Chondrocyte (in vitro differentiated cells): ENCODE measurements around the gene CABLES1. TPM values are rescaled to one million over a fixed set of nuclear protein-coding genes. Genes with fewer than 3 reads are reported as not detected.

Experiments used
- DNase-seq: peaks from one replicate; pipeline ENCODE4 v3.0.0; 2021; ENCODE audit warnings: mixed read lengths, low spot score
- H3K27ac Mint-ChIP-seq: one replicate; pipeline ENCODE4 v1.8.0; 2021; ENCODE audit warnings: mild to moderate bottlenecking, moderate library complexity, mixed read lengths; ENCODE audit not compliant: unreplicated experiment
- H3K27me3 Mint-ChIP-seq: 2 replicates; pipeline ENCODE4 v1.8.0; 2021; ENCODE audit warnings: low read depth, mixed read lengths
- H3K36me3 Mint-ChIP-seq: 2 replicates; pipeline ENCODE4 v1.8.0; 2021; ENCODE audit warnings: low read depth, mixed read lengths
- H3K4me1 Mint-ChIP-seq: 2 replicates; pipeline ENCODE4 v1.8.0; 2021; ENCODE audit warnings: low read depth, mild to moderate bottlenecking, mixed read lengths
- H3K4me3 Mint-ChIP-seq: one replicate; pipeline ENCODE4 v1.8.0; 2021; ENCODE audit warnings: mild to moderate bottlenecking, moderate library complexity, mixed read lengths; ENCODE audit not compliant: unreplicated experiment
- H3K9me3 Mint-ChIP-seq: 2 replicates; pipeline ENCODE4 v1.8.0; 2021; ENCODE audit warnings: low read depth, mixed read lengths
- CTCF ChIP-seq: fragments of 200-600 bp; sonication (generic); IDR thresholded peaks from 2 replicates; pipeline ENCODE4 v1.5.0; 2021; ENCODE audit warnings: antibody characterized with exemption, mild to moderate bottlenecking, moderate library complexity
- total RNA-seq: library from RNA; stranded (reverse); gene quantifications from 3 replicates; pipeline ENCODE4 v1.2.1, GENCODE V29; 2021

CABLES1 gene
- total RNA-seq, 1 donor from 2014 or later, result 29.3 TPM

GRCh38 chr18:23159344-23159743 lies 24.1 kb downstream of the CABLES1 start:
- no peak for TF ChIP-seq CTCF
- H3K4me3 Mint-ChIP-seq, result no peak overlapping the region
- peaks cover 6% of the 10 kb centered on the region for H3K36me3 Mint-ChIP-seq
- peaks cover 41% of the 10 kb centered on the region for H3K4me1 Mint-ChIP-seq
- no peak for DNase-seq
- peak overlapping the region; percentile 49 for H3K27ac Mint-ChIP-seq
- H3K27me3 Mint-ChIP-seq, result no peaks in the 10 kb centered on the region
- no peaks in the 10 kb centered on the region for H3K9me3 Mint-ChIP-seq

GRCh38 chr18:23162473-23162872 lies 27.2 kb downstream of the CABLES1 start:
- no peaks in the 10 kb centered on the region for H3K27me3 Mint-ChIP-seq
- H3K36me3 Mint-ChIP-seq, result peaks cover 7% of the 10 kb centered on the region
- H3K27ac Mint-ChIP-seq, result no peak overlapping the region
- H3K4me3 Mint-ChIP-seq, result no peak overlapping the region
- no peak for TF ChIP-seq CTCF
- no peak for DNase-seq
- H3K9me3 Mint-ChIP-seq, result no peaks in the 10 kb centered on the region
- H3K4me1 Mint-ChIP-seq, result peaks cover 25% of the 10 kb centered on the region

GRCh38 chr18:23163786-23164533 lies 28.7 kb downstream of the CABLES1 start:
- no peaks in the 10 kb centered on the region for H3K27me3 Mint-ChIP-seq
- H3K36me3 Mint-ChIP-seq, result peaks cover 7% of the 10 kb centered on the region
- H3K4me3 Mint-ChIP-seq, result no peak overlapping the region
- TF ChIP-seq CTCF, result no peak
- no peaks in the 10 kb centered on the region for H3K9me3 Mint-ChIP-seq
- H3K27ac Mint-ChIP-seq, result no peak overlapping the region
- DNase-seq, result no peak
- H3K4me1 Mint-ChIP-seq, result peaks cover 20% of the 10 kb centered on the region

- no peaks in the 10 kb centered on the region for H3K9me3 Mint-ChIP-seq
- no peak for DNase-seq
- TF ChIP-seq CTCF, result no peak
- no peaks in the 10 kb centered on the region for H3K27me3 Mint-ChIP-seq
- no peak overlapping the region for H3K27ac Mint-ChIP-seq
- H3K4me3 Mint-ChIP-seq, result no peak overlapping the region
- peaks cover 22% of the 10 kb centered on the region for H3K4me1 Mint-ChIP-seq
- peaks cover 7% of the 10 kb centered on the region for H3K36me3 Mint-ChIP-seq
Observed at GRCh38 chr18:23165271-23166068, 30.2 kb downstream of the CABLES1 start.

GRCh38 chr18:23166891-23167541 lies 31.7 kb downstream of the CABLES1 start:
- no peak for TF ChIP-seq CTCF
- Mint-ChIP-seq H3K36me3 (peaks cover 4% of the 10 kb centered on the region), H3K4me3 (no peak overlapping the region), H3K4me1 (peaks cover 22% of the 10 kb centered on the region), H3K27ac (peak overlapping the region; percentile 58), H3K9me3 (no peaks in the 10 kb centered on the region), H3K27me3 (no peaks in the 10 kb centered on the region)
- no peak for DNase-seq
